ENCODE data around the gene COL4A2. TPM values are rescaled to one million over a fixed set of nuclear protein-coding genes. Genes with fewer than 3 reads are reported as not detected.
A peak's percentile ranks its signal among the peaks of the same experiment; 100 is the strongest.

The COL4A2 gene
- total RNA-seq, 1 experiment from 2014 or later, result 1.6 TPM

GRCh38 chr13:110523180-110523579 lies 216.1 kb downstream of the COL4A2 start:
- intact Hi-C loops (cut with micrococcal nuclease), result no loop called here
- Histone ChIP-seq H3K4me3 (replicated peaks in 1 of 2; ENCODE audit: low read depth in 1 of 2, low read length in 2 of 2) (no peak overlapping the region), H3K27me3 (ENCODE audit: insufficient read depth, low read length) (no peaks in the 10 kb centered on the region), H3K9me2 (ENCODE audit: insufficient read depth) (no peaks in the 10 kb centered on the region), H3K4me2 (ENCODE audit: low read length) (no peak overlapping the region), H3K4me1 (ENCODE audit: control insufficient read depth in 1 of 2, insufficient read depth in 2 of 2, low read length in 2 of 2) (peaks cover 44 to 45% of the 10 kb centered on the region in 2 experiments), H4K20me1 (ENCODE audit: insufficient read depth) (no peaks in the 10 kb centered on the region), H3K9me3 (ENCODE audit: control insufficient read depth in 1 of 2, insufficient read depth in 1 of 2, low read depth in 1 of 2, low read length in 2 of 2) (no peaks in the 10 kb centered on the region), H3K27ac (ENCODE audit: low read depth, low read length) (no peak overlapping the region), H3K79me2 (ENCODE audit: insufficient read depth, low read length) (no peaks in the 10 kb centered on the region; the same call in 1 of the 2 replicates), H2AFZ (ENCODE audit: low read depth, low read length, poor library complexity, severe bottlenecking) (no peak overlapping the region), H3K9ac (ENCODE audit: low read length) (no peak overlapping the region), H3K36me3 (ENCODE audit: control insufficient read depth in 1 of 2, insufficient read depth in 2 of 2, low read length in 2 of 2) (no peaks in the 10 kb centered on the region)
- no peak for DNase-seq (ENCODE audit: low read depth, low spot score)
- no peak for TF ChIP-seq ZBTB33 (IDR thresholded peaks at IDR 0.05; ENCODE audit: extremely low read depth, insufficient replicate concordance, low read length)
- TF ChIP-seq TCF7L2 (IDR thresholded peaks at IDR 0.05; ENCODE audit: borderline replicate concordance, extremely low read depth, insufficient read depth, insufficient read length), result no peak
- ChIA-PET RAD21 (ENCODE audit: low non-redundant PET in 1 of 2, low total read pairs in 2 of 2, uncharacterized antibody in 2 of 2, unreplicated experiment in 2 of 2) (no interaction called here), CTCF (no interaction called here), POLR2A (no interaction called here)
- no peak for ATAC-seq
- no TSS peak for BruUV-seq (replicated peaks)

GRCh38 chr13:110523838-110524540 lies 216.9 kb downstream of the COL4A2 start:
- H3K4me1 ChIP-seq (ENCODE audit: control insufficient read depth in 1 of 2, insufficient read depth in 2 of 2, low read length in 2 of 2), result peaks cover 52% of the 10 kb centered on the region in 2 experiments
- CTCF ChIA-PET, result no interaction called here
- H3K4me2 ChIP-seq (ENCODE audit: low read length), result peak overlapping the region; percentile 78
- no TSS peak for BruUV-seq (replicated peaks)
- intact Hi-C loops (cut with micrococcal nuclease), result no loop called here
- POLR2A ChIA-PET, result no interaction called here
- DNase-seq (ENCODE audit: low read depth, low spot score), result no peak
- peak overlapping the region; percentile 33; the same call in 1 of the 2 replicates for H3K27ac ChIP-seq (ENCODE audit: low read depth, low read length)
- H3K36me3 ChIP-seq (ENCODE audit: control insufficient read depth in 1 of 2, insufficient read depth in 2 of 2, low read length in 2 of 2), result no peaks in the 10 kb centered on the region
- no peaks in the 10 kb centered on the region; the same call in 1 of the 2 replicates for H3K79me2 ChIP-seq (ENCODE audit: insufficient read depth, low read length)
- no peaks in the 10 kb centered on the region for H3K9me3 ChIP-seq (ENCODE audit: control insufficient read depth in 1 of 2, insufficient read depth in 1 of 2, low read depth in 1 of 2, low read length in 2 of 2)
- H2AFZ ChIP-seq (ENCODE audit: low read depth, low read length, poor library complexity, severe bottlenecking), result no peak overlapping the region
- no peaks in the 10 kb centered on the region for H4K20me1 ChIP-seq (ENCODE audit: insufficient read depth)
- no peak for ATAC-seq
- H3K9ac ChIP-seq (ENCODE audit: low read length), result peak overlapping the region; percentile 43; the same call in 1 of the 2 replicates
- no peaks in the 10 kb centered on the region for H3K27me3 ChIP-seq (ENCODE audit: insufficient read depth, low read length)
- RAD21 ChIA-PET (ENCODE audit: low non-redundant PET in 1 of 2, low total read pairs in 2 of 2, uncharacterized antibody in 2 of 2, unreplicated experiment in 2 of 2), result no interaction called here
- H3K4me3 ChIP-seq (replicated peaks in 1 of 2; ENCODE audit: low read depth in 1 of 2, low read length in 2 of 2), result peak overlapping the region in 1 of 2 experiments; percentile 34; a peak in 1 of 4 replicates
- no peaks in the 10 kb centered on the region for H3K9me2 ChIP-seq (ENCODE audit: insufficient read depth)
- TF ChIP-seq CTCF (IDR thresholded peaks at IDR 0.05 in 2 of 3, conservative IDR thresholded peaks at IDR 0.05 in 1 of 3; ENCODE audit: borderline replicate concordance in 1 of 3, insufficient read depth in 1 of 3, low read depth in 2 of 3, low read length in 2 of 3) (no peak), POLR2AphosphoS5 (IDR thresholded peaks at IDR 0.05; ENCODE audit: low read depth, low read length) (no peak), ATF3 (IDR thresholded peaks at IDR 0.05) (no peak), EZH2 (IDR thresholded peaks at IDR 0.05) (no peak), ZNF274 (IDR thresholded peaks at IDR 0.05; ENCODE audit: low read depth, low read length) (no peak), FOSL1 (IDR thresholded peaks at IDR 0.05; ENCODE audit: low read depth) (no peak), CBX3 (IDR thresholded peaks at IDR 0.05; ENCODE audit: low read depth) (no peak), REST (IDR thresholded peaks at IDR 0.05; ENCODE audit: low read depth) (no peak)
